ENCODE data around the gene CCL20.

- TF ChIP-seq POLR2AphosphoS5 (IDR thresholded peaks at IDR 0.05; ENCODE audit: low read depth, low read length), result no peak
- no peak for TF ChIP-seq POLR2A (IDR thresholded peaks at IDR 0.05; ENCODE audit: low read depth, low read length)
Measured at GRCh38 chr2:227829337-227829736, 15.7 kb downstream of the CCL20 start.

All from GM12892 (cell line).